Stimulated activated CD4-positive, alpha-beta T cell treated with anti-CD3 and anti-CD28 coated beads, Interleukin-15, amount 100 ng/mL, for 1 hour (primary cell): ENCODE data around the gene CHRND.
"Not testable (repeated sequence)": the region's sequence is repeated elsewhere in the genome, so short reads cannot be mapped to it uniquely, and the experiment has no call there.

ENCODE experiments used
- DNase-seq, 2 donors: peaks; one replicate each; pipeline ENCODE4 v3.0.0-alpha.2; 2020; ENCODE audit warnings: low read depth in 1 of 2, low spot score in 1 of 2

The CHRND gene

DNA sequence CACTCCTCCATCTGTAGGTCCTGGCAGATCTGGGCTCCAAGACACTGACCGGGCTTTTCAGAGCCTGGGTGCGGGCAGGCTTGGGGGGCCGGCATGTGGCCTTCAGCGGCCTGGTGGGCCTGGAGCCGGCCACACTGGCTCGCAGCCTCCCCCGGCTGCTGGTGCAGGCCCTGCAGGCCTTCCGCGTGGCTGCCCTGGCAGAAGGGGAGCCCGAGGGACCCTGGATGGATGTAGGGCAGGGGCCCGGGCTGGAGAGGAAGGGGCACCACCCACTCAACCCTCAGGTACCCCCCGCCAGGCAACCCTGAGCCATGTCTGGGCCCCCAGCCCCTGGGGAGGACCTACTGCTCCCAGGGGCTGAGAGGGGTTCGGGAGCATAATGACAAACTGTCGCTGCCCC lies 761 bp upstream of the CHRND start:
- no peak for DNase-seq

GRCh38 chr2:232526372-232526941 lies 497 bp downstream of the CHRND start:
- DNase-seq, result no peak

DNA sequence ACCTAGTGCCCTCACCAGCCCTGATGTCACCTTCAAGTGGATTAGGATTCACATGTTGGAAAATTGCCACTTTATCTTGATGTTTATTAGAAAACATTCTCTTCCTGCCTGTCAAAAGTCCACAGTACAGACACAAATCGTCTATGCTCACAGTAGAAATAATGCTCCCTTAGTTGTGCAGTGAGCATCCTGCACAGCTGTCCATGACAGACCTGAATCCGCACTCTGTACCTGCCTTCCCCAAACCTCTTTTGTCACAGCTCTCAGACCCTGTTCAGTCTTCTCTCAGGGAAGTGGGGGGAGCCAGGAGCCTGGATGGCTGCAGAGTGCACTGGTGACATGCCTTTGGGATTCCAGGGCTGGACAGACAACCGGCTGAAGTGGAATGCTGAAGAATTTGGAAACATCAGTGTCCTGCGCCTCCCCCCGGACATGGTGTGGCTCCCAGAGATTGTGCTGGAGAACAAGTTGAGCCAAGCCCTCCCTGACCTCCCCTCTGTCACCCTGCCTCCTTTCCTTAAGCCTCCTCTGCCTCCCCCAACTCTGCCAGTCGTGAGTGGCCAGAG lies 2.0 kb downstream of the CHRND start:
- no peak for DNase-seq

DNA sequence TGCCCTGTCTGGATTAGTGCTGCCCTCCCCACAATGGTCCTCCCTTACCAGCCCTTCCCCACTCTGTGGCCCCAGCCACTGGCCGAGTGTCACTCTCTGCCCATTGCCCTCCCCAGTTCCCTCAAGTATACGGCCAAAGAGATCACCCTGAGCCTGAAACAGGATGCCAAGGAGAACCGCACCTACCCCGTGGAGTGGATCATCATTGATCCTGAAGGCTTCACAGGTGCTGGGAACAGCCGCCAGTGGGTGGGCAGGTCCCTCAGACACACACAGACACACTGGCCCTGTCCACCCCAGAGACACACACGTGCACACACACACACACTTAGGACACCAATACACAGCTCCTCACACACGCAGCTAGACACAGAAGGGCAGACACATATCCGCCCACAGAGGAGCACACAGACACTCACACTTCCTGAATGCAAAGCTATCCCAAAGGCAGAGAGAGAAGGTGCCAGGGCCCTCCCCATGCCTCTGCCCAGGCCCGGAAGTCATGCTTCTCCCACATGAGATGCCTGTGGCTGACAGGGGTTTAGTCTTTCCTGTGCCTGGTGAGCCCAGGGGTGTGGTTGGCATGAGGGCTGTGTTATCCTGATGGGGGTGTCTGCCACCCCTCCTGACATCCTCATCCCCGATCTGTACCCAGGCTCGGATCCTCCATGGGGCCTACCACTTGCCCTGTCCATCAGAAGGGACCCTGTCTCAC lies 2.9 kb downstream of the CHRND start:
- no peak for DNase-seq

DNA sequence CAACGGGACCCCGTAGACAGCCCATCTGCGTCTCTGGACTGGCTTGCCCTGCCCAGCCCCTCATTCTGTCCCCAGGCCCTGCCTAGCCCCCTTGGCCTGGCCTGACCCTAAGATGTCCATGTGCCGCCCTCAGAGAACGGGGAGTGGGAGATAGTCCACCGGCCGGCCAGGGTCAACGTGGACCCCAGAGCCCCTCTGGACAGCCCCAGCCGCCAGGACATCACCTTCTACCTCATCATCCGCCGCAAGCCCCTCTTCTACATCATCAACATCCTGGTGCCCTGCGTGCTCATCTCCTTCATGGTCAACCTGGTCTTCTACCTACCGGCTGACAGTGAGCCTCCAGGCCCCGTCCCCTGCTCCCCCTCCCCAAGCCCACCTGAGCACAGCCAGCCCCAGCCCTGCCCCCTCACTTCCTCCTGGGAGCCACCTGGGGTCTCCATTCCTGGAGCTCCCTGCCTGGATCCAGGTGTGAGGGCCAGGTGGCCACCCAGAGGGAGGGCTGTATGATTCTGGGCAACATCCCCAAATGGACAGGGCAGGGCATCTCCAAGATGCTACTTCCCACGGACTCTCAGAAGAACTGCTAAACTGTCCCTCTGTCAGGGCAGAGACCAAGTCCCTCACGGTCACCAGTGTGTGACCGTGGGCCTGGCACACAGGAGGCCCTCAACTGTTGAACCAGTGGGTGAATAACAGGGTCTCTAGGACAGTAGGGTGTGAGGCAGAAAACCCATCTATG lies 4.0 kb downstream of the CHRND start:
- no peak for DNase-seq

GRCh38 chr2:232530626-232531260 lies 4.8 kb downstream of the CHRND start:
- no peak for DNase-seq

- no peak for DNase-seq
These were observed 6.5 kb downstream of the CHRND start for GRCh38 chr2:232532419-232532818.

GRCh38 chr2:232532821-232533220 lies 6.9 kb downstream of the CHRND start:
- not testable (repeated sequence) for DNase-seq

GRCh38 chr2:232533944-232534710 lies 8.2 kb downstream of the CHRND start:
- no peak for DNase-seq

GRCh38 chr2:232534940-232535651 lies 9.1 kb downstream of the CHRND start:
- no peak for DNase-seq

- DNase-seq, result no peak
These were observed 10.0 kb downstream of the CHRND start for GRCh38 chr2:232535761-232536530.

GRCh38 chr2:232537079-232537478 lies 11.1 kb downstream of the CHRND start:
- DNase-seq, result no peak

GRCh38 chr2:232537499-232537898 lies 11.5 kb downstream of the CHRND start:
- DNase-seq, result no peak

GRCh38 chr2:232538671-232539070 lies 12.7 kb downstream of the CHRND start:
- DNase-seq, result no peak

- DNase-seq, result no peak
These were observed 13.6 kb downstream of the CHRND start, which contains the start of gene CHRNG for GRCh38 chr2:232539298-232540231. TSS of gene CHRNG (plus strand) at chr2:232539692. CDS start at chr2:232539748, 56 bp downstream.

- DNase-seq, result no peak
These were observed 14.6 kb downstream of the CHRND start for GRCh38 chr2:232540441-232541041.

GRCh38 chr2:232541195-232541960 lies 15.4 kb downstream of the CHRND start:
- DNase-seq, result no peak
